Transverse colon (tissue), 3 donors: ENCODE data around the gene FTCD.

Source experiments
- POLR2A ChIP-seq: fragments of 450-650 bp; IDR thresholded peaks from one replicate; pipeline ENCODE4 v1.6.1; 2016; ENCODE audit warnings: antibody characterized with exemption, mild to moderate bottlenecking, moderate library complexity
- TF ChIP-seq, protein P1 (sequence below), 5 experiments: fragments of 200-600 bp in 3 of 5; fragments of 450-650 bp in 2 of 5; sonication (generic) in 3 of 5; IDR thresholded peaks; 1 replicate in 2 of 5; 2 replicates in 3 of 5; pipeline ENCODE4 v1.5.1; 2016 to 2017; ENCODE audit warnings: antibody characterized with exemption in 5 of 5, inconsistent platforms in 3 of 5, mild to moderate bottlenecking in 2 of 5, moderate library complexity in 1 of 5

DNA sequence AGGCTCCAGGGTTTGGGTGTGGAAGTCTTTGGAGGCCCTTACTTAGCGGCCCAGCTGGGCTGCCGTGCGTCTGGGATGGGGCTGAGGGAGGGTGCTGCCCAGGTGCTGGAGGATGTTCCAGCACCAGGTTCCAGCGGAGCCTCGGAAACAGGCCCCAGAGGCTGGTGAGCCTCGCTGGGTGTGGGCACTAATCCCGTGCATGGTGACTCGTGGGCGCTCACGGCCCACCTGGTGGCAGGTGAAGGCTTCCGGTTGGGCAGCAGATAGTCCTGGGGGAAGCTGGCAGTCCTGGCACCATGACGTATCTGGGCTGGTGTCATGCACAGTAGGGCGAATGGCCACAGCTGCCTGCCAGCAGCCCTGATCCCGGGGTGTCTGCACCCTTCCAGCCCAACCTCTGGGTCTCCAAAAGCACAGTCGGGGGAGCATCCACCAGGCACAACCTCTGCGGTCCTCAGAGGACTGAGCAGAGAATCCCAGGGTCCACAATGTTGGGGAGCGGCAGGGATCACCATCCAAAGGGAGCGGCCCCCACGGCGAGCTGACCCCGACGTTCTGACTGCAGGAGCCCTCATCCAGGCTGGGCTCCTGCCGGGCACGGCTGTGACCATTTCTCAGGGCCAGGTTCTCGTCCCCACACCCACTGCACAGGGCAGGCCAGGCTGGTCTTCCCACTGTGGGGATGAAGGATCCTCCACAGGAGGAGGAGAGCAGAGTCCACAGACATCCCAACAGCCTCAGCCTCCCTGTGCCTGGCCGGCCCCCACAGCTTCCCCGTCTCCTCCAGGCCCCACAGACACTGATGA, 25.3 kb downstream of the FTCD start:
- no peak for TF ChIP-seq POLR2A
- TF ChIP-seq, protein P1, sequence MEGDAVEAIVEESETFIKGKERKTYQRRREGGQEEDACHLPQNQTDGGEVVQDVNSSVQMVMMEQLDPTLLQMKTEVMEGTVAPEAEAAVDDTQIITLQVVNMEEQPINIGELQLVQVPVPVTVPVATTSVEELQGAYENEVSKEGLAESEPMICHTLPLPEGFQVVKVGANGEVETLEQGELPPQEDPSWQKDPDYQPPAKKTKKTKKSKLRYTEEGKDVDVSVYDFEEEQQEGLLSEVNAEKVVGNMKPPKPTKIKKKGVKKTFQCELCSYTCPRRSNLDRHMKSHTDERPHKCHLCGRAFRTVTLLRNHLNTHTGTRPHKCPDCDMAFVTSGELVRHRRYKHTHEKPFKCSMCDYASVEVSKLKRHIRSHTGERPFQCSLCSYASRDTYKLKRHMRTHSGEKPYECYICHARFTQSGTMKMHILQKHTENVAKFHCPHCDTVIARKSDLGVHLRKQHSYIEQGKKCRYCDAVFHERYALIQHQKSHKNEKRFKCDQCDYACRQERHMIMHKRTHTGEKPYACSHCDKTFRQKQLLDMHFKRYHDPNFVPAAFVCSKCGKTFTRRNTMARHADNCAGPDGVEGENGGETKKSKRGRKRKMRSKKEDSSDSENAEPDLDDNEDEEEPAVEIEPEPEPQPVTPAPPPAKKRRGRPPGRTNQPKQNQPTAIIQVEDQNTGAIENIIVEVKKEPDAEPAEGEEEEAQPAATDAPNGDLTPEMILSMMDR (IDR thresholded peaks at IDR 0.05), result no peak
